Glomerular visceral epithelial cell (primary cell): ENCODE results near the gene AACS.
"Not testable (repeated sequence)": the region's sequence is repeated elsewhere in the genome, so short reads cannot be mapped to it uniquely, and the experiment has no call there.

Source experiments
- DNase-seq: peaks from one replicate; pipeline ENCODE4 v3.0.0-alpha.2; 2016; ENCODE audit errors: extremely low spot score

The AACS gene

GRCh38 chr12:125065021-125065918, at the start of gene AACS:
Gene AACS, plus strand, starts transcription at chr12:125065435. Its CDS starts 150 bp downstream, at chr12:125065585.
- peak; percentile 71 for DNase-seq

- no peak for DNase-seq
Measured at GRCh38 chr12:125015680-125016310, 49.4 kb upstream of the AACS start.

- no peak for DNase-seq
Measured at GRCh38 chr12:125017801-125018200, 47.4 kb upstream of the AACS start.

- no peak for DNase-seq
Measured at GRCh38 chr12:125018356-125018755, 46.9 kb upstream of the AACS start.

- DNase-seq, result no peak
Measured at GRCh38 chr12:125021096-125021495, 44.1 kb upstream of the AACS start.

GRCh38 chr12:125021771-125022170, 43.5 kb upstream of the AACS start:
- DNase-seq, result no peak

- no peak for DNase-seq
Measured at GRCh38 chr12:125023065-125023464, 42.2 kb upstream of the AACS start.

- DNase-seq, result no peak
Measured at GRCh38 chr12:125024949-125025563, 40.2 kb upstream of the AACS start.

GRCh38 chr12:125025606-125026235, 39.5 kb upstream of the AACS start:
- no peak for DNase-seq

- no peak for DNase-seq
Measured at GRCh38 chr12:125028106-125028505, 37.1 kb upstream of the AACS start.

GRCh38 chr12:125029761-125030358, 35.4 kb upstream of the AACS start:
- no peak for DNase-seq

- DNase-seq, result not testable (repeated sequence)
Measured at GRCh38 chr12:125031471-125031870, 33.8 kb upstream of the AACS start.

- DNase-seq, result no peak
Measured at GRCh38 chr12:125032466-125033152, 32.6 kb upstream of the AACS start.

- no peak for DNase-seq
Measured at GRCh38 chr12:125033288-125033687, 31.9 kb upstream of the AACS start.

- DNase-seq, result no peak
Measured at GRCh38 chr12:125038976-125039625, 26.1 kb upstream of the AACS start.

- no peak for DNase-seq
Measured at GRCh38 chr12:125049093-125049458, 16.2 kb upstream of the AACS start.

- DNase-seq, result no peak
Measured at GRCh38 chr12:125050446-125050845, 14.8 kb upstream of the AACS start.

GRCh38 chr12:125050868-125051267, 14.4 kb upstream of the AACS start:
- no peak for DNase-seq

GRCh38 chr12:125053821-125054220, 11.4 kb upstream of the AACS start:
- DNase-seq, result no peak

- no peak for DNase-seq
Measured at GRCh38 chr12:125055591-125055990, 9.6 kb upstream of the AACS start.

GRCh38 chr12:125056306-125056705, 8.9 kb upstream of the AACS start:
- no peak for DNase-seq
